GM12872 (cell line): ENCODE data around the gene TBKBP1.

Experiments used
- CTCF ChIP-seq: IDR thresholded peaks from 3 replicates; pipeline ENCODE4 v1.5.1; 2011; ENCODE audit warnings: low read depth, mild to moderate bottlenecking, low read length, moderate library complexity; ENCODE audit not compliant: insufficient read depth

The TBKBP1 gene

GRCh38 chr17:47669081-47669480, 24.9 kb upstream of the TBKBP1 start:
- TF ChIP-seq CTCF, result no peak

GRCh38 chr17:47670064-47670463, 23.9 kb upstream of the TBKBP1 start:
- no peak for TF ChIP-seq CTCF

GRCh38 chr17:47674499-47674898, 19.5 kb upstream of the TBKBP1 start:
- no peak for TF ChIP-seq CTCF

- no peak for TF ChIP-seq CTCF
Measured at GRCh38 chr17:47675380-47676198, 18.4 kb upstream of the TBKBP1 start.

- no peak for TF ChIP-seq CTCF
Measured at GRCh38 chr17:47676199-47676472, 17.8 kb upstream of the TBKBP1 start.

GRCh38 chr17:47676510-47677165, 17.3 kb upstream of the TBKBP1 start:
- TF ChIP-seq CTCF, result no peak

GRCh38 chr17:47678196-47678595, 15.8 kb upstream of the TBKBP1 start:
- TF ChIP-seq CTCF, result no peak
